GM19035 (cell line): ENCODE data around the gene GGA2.
A peak's percentile ranks its signal among the peaks of the same experiment; 100 is the strongest.
"Not testable (repeated sequence)": the region's sequence is repeated elsewhere in the genome, so short reads cannot be mapped to it uniquely, and the experiment has no call there.

ENCODE experiments used
- ATAC-seq: cut with Tn5 transposase; IDR thresholded peaks from one replicate; pipeline ENCODE4 v1.9.1; 2021; ENCODE audit not compliant: unreplicated experiment

GGA2 gene

GRCh38 chr16:23504453-23505179, 5.7 kb downstream of the GGA2 start:
- ATAC-seq: peak; percentile 46

- ATAC-seq: peak; percentile 11
These were observed 6.2 kb downstream of the GGA2 start for GRCh38 chr16:23504076-23504452.

GRCh38 chr16:23502466-23502865, 7.8 kb downstream of the GGA2 start:
- ATAC-seq: no peak

- no peak for ATAC-seq
These were observed 9.0 kb downstream of the GGA2 start for GRCh38 chr16:23501291-23501690.

GRCh38 chr16:23500862-23501225, 9.4 kb downstream of the GGA2 start:
- no peak for ATAC-seq

- no peak for ATAC-seq
These were observed 10.0 kb downstream of the GGA2 start for GRCh38 chr16:23500212-23500861.

- ATAC-seq: no peak
These were observed 10.5 kb downstream of the GGA2 start for GRCh38 chr16:23499801-23500200.

GRCh38 chr16:23498863-23499262, 11.4 kb downstream of the GGA2 start:
- ATAC-seq: no peak

GRCh38 chr16:23497543-23497868, 12.8 kb downstream of the GGA2 start:
- no peak for ATAC-seq

- ATAC-seq: no peak
These were observed 13.3 kb downstream of the GGA2 start for GRCh38 chr16:23496821-23497542.

- ATAC-seq: no peak
These were observed 14.6 kb downstream of the GGA2 start for GRCh38 chr16:23495671-23496070.

- ATAC-seq: no peak
These were observed 16.1 kb downstream of the GGA2 start for GRCh38 chr16:23494188-23494587.

- ATAC-seq: no peak
These were observed 18.6 kb downstream of the GGA2 start for GRCh38 chr16:23491490-23492391.

- no peak for ATAC-seq
These were observed 23.8 kb downstream of the GGA2 start for GRCh38 chr16:23486480-23486879.

GRCh38 chr16:23485841-23486240, 24.5 kb downstream of the GGA2 start:
- no peak for ATAC-seq

- ATAC-seq: no peak
These were observed 25.1 kb downstream of the GGA2 start for GRCh38 chr16:23485257-23485614.

- ATAC-seq: no peak
These were observed 25.6 kb downstream of the GGA2 start for GRCh38 chr16:23484510-23485256.

- ATAC-seq: not testable (repeated sequence)
These were observed 26.8 kb downstream of the GGA2 start for GRCh38 chr16:23483492-23483891.

- no peak for ATAC-seq
These were observed 27.5 kb downstream of the GGA2 start for GRCh38 chr16:23482778-23483177.

GRCh38 chr16:23480257-23480656, 30.0 kb downstream of the GGA2 start:
- ATAC-seq: no peak

GRCh38 chr16:23479138-23479537, 31.2 kb downstream of the GGA2 start:
- ATAC-seq: no peak
